ENCODE measurements around the gene ADCK1. TPM values are rescaled to one million over a fixed set of nuclear protein-coding genes. Genes with fewer than 3 reads are reported as not detected.
"Not testable (repeated sequence)": the region's sequence is repeated elsewhere in the genome, so short reads cannot be mapped to it uniquely, and the experiment has no call there.

Gene ADCK1
- total RNA-seq, 1 donor from 2014 or later, result 14.6 TPM

- no peak for DNase-seq (ENCODE audit: low spot score)
Observed at GRCh38 chr14:77902811-77903210, 102.9 kb downstream of the ADCK1 start.

DNA sequence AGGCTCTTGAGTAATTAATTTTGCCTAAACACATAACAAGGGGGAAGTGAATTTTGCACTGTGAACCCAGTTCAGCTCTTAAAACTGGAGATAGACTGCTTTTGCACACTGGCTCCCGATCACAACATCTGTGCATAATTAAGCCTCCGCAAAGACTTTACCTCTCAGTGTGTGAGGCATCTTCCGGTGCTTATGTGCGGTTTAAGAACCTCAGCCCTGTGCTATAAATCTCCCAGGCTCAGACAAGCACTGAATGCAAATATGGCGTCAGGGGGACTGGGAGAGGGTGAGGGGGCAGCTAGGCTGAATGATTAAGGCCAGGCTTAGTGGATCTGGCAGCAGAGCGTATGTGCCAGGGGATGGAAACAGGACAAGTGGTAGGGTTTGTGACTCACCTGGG, 103.3 kb downstream of the ADCK1 start:
- DNase-seq (ENCODE audit: low spot score), result no peak

GRCh38 chr14:77903937-77904617, 104.2 kb downstream of the ADCK1 start:
- no peak for DNase-seq (ENCODE audit: low spot score)

GRCh38 chr14:77906446-77906845, 106.5 kb downstream of the ADCK1 start:
- DNase-seq (ENCODE audit: low spot score), result no peak

DNA sequence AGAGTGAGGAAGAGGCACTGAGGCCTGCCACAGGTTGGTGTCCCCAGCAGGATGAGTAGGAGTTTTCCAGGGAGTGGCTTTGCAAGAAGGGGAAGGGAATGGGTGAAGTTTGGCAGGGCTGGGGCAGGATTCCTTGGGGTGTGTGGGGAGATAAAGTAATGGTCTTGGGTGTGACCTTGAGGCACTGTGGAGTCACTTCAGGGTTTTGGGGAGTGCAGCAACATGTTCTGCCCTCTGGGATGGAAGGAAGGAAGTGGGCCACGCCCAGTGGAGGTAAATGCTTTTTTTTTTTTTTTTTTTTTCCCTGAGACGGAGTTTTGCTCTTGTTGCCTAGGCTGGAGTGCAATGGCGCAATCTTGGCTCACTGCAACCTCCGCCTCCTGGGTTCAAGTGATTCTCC, 108.9 kb downstream of the ADCK1 start:
- no peak for DNase-seq (ENCODE audit: low spot score)

- no peak for DNase-seq (ENCODE audit: low spot score)
Observed at GRCh38 chr14:77909911-77910310, 110.0 kb downstream of the ADCK1 start.

DNA sequence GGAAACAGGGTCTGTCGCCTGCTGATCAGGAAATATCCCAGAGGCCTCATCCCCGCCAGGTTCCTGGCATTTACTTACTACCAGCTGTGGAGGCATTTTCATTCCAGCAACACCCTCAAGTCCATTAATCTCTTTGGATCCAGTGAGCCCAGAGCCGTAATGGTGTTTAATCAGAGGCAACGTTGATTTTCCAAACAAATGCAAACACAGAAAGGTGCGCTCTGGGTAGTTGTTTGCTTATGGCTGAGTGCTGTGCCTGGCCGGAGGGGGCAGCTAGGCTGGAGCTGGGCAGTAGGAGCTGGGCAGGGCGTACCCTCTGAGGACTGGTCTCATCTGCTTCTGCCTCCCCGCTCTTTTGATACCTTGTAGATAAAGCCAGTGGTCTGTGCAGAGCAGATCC, 110.6 kb downstream of the ADCK1 start:
- no peak for DNase-seq (ENCODE audit: low spot score)

- no peak for DNase-seq (ENCODE audit: low spot score)
Observed at GRCh38 chr14:77911356-77911755, 111.4 kb downstream of the ADCK1 start.

- no peak for DNase-seq (ENCODE audit: low spot score)
Observed at GRCh38 chr14:77912754-77913556, 113.0 kb downstream of the ADCK1 start.

- DNase-seq (ENCODE audit: low spot score), result no peak
Observed at GRCh38 chr14:77914073-77914721, 114.3 kb downstream of the ADCK1 start.

- not testable (repeated sequence) for DNase-seq (ENCODE audit: low spot score)
Observed at GRCh38 chr14:77915390-77915789, 115.5 kb downstream of the ADCK1 start.

- DNase-seq (ENCODE audit: low spot score), result no peak
Observed at GRCh38 chr14:77917491-77918201, 117.7 kb downstream of the ADCK1 start.

GRCh38 chr14:77918448-77918847, 118.5 kb downstream of the ADCK1 start:
- DNase-seq (ENCODE audit: low spot score), result no peak

DNA sequence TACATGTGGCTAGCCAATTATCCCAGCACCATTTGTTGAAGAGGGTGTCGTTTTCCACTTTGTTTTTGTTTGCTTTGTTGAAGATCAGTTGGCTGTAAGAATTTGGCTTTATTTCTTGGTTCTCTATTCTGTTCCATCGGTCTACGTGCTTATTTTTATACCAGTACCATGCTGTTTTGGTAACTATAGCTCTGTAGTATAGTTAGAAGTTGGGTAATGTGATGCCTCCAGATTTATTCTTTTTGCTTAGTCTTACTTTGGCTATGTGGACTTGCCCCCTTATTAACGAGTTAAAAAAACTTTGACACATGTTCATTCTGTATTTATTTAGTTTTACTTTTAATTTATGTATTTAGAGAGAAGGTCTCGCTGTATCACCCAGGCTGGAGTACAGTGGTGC, 120.4 kb downstream of the ADCK1 start:
- no peak for DNase-seq (ENCODE audit: low spot score)

GRCh38 chr14:77921818-77922217, 121.9 kb downstream of the ADCK1 start:
- DNase-seq (ENCODE audit: low spot score), result no peak

DNA sequence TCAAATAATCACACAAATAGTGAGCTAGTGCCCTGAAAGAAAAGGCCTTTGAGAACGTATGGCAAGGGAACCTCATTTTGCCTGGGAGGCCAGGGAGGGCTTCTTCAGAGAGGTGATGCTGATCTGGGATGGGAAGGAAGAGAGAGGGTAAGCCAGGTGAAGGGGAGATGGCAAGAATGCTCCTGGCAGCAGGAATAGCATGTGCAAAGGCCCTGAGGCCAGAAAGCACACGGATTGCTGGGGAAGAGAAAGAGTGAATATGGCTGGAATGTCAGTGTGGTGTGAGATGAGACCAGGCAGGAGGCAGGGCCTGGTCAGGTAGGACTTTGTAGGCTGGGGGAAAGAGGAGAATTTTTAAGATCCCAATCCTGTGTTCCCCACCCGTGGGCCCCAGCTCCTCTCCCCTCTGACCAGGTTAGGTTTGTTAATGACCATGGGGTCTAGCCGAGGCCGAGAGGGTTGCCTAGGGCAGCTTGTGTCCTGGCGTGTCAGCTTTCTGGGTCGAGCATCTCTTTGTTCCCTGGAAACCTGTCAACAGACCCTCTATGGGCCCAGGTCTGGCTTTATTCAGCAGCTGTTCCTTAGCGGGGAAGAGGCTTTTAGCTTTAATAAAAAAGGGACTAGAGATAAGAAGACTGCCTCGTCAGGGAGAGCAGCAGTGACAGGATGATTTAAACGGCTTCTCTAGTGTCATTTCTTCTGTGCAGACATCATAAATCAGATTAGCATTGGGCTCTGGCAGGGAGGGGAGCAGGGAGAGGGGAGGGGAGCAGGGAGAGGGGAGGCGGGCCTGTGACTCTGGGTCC, 123.4 kb downstream of the ADCK1 start:
- DNase-seq (ENCODE audit: low spot score), result no peak

DNA sequence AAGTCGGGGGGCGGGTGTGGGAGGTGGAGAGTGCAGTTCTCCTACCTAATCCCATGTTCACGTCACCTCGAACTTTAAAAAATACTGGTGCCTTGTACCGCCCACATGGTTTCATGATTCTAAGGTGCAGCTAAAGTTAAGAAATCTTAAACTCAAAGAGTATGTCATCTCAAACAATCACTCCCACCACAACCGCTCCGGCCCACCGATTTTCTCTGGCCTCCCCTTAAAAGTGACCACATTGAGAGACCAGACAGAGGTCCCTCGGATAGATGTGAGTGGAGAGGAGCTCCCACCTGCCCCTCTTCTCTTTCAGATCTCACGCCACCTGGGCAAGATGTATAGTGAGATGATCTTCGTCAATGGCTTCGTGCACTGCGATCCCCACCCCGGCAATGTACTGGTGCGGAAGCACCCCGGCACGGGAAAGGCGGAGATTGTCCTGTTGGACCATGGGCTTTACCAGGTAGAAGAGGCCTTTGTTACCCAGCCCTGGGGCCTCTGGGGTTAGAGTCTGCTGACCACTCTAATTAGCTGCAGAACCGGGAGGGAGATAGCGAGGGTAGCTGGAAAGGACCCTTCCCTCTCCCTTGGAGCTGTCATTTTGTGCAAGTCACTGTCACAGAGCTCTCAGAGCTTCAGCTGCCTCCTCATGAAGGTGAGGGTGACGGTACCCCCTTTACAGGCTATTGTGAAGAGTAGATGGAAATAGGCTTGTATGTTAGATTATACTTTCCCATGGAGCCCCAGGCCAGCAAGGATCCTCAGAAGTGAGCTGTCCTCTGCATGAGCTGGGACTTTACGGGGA, 124.4 kb downstream of the ADCK1 start:
- no peak for DNase-seq (ENCODE audit: low spot score)

- no peak for DNase-seq (ENCODE audit: low spot score)
Observed at GRCh38 chr14:77926942-77927341, 127.0 kb downstream of the ADCK1 start.

- no peak for DNase-seq (ENCODE audit: low spot score)
Observed at GRCh38 chr14:77931441-77931840, 131.5 kb downstream of the ADCK1 start.

GRCh38 chr14:77936138-77936639, 136.3 kb downstream of the ADCK1 start:
- no peak for DNase-seq (ENCODE audit: low spot score)
